ENCODE data around the gene CC2D1A.

The CC2D1A gene

GRCh38 chr19:13864667-13865570 lies 41.1 kb upstream of the CC2D1A start:
- TF ChIP-seq ZNF565 (CRISPR knock-in tag; conservative IDR thresholded peaks at IDR 0.05; ENCODE audit: low read depth) (no peak), POU6F1 (CRISPR knock-in tag; IDR thresholded peaks at IDR 0.05; ENCODE audit: borderline replicate concordance, low read depth) (no peak), ZFP3 (CRISPR knock-in tag; IDR thresholded peaks at IDR 0.05) (no peak), CSRNP3 (CRISPR knock-in tag; IDR thresholded peaks at IDR 0.05) (no peak), ARNTL (CRISPR knock-in tag; IDR thresholded peaks at IDR 0.05; ENCODE audit: borderline replicate concordance, low read depth) (no peak), PPARA (CRISPR knock-in tag; IDR thresholded peaks at IDR 0.05; ENCODE audit: borderline replicate concordance) (no peak), SNAI2 (CRISPR knock-in tag; IDR thresholded peaks at IDR 0.05) (no peak), TCF4 (CRISPR knock-in tag; IDR thresholded peaks at IDR 0.05; ENCODE audit: borderline replicate concordance) (no peak), PATZ1 (CRISPR knock-in tag; IDR thresholded peaks at IDR 0.05; ENCODE audit: borderline replicate concordance) (no peak), ZC3H10 (CRISPR knock-in tag; IDR thresholded peaks at IDR 0.05) (no peak), RARB (CRISPR knock-in tag; IDR thresholded peaks at IDR 0.05) (no peak), OSR1 (CRISPR knock-in tag; IDR thresholded peaks at IDR 0.05) (no peak), GLIS3 (CRISPR knock-in tag; IDR thresholded peaks at IDR 0.05) (no peak), TSHZ2 (CRISPR knock-in tag; IDR thresholded peaks at IDR 0.05) (no peak), CSDC2 (CRISPR knock-in tag; IDR thresholded peaks at IDR 0.05) (no peak), TOX (CRISPR knock-in tag; IDR thresholded peaks at IDR 0.05; ENCODE audit: borderline replicate concordance) (no peak), ESRRG (CRISPR knock-in tag; IDR thresholded peaks at IDR 0.05) (no peak), ZNF8 (CRISPR knock-in tag; IDR thresholded peaks at IDR 0.05) (no peak)

GRCh38 chr19:13865571-13866462 lies 40.2 kb upstream of the CC2D1A start:
- TF ChIP-seq GLIS3 (CRISPR knock-in tag; IDR thresholded peaks at IDR 0.05) (no peak), PPARA (CRISPR knock-in tag; IDR thresholded peaks at IDR 0.05; ENCODE audit: borderline replicate concordance) (no peak), ZNF8 (CRISPR knock-in tag; IDR thresholded peaks at IDR 0.05) (no peak), ZNF565 (CRISPR knock-in tag; conservative IDR thresholded peaks at IDR 0.05; ENCODE audit: low read depth) (no peak), ARNTL (CRISPR knock-in tag; IDR thresholded peaks at IDR 0.05; ENCODE audit: borderline replicate concordance, low read depth) (no peak)
- ATAC-seq: no peak

More at GRCh38 chr19:13864667-13865570, 41.1 kb upstream of the CC2D1A start:
- no peak for ATAC-seq

- TF ChIP-seq ZFP3 (CRISPR knock-in tag; IDR thresholded peaks at IDR 0.05) (no peak), ISL1 (CRISPR knock-in tag; IDR thresholded peaks at IDR 0.05) (no peak), CSDC2 (CRISPR knock-in tag; IDR thresholded peaks at IDR 0.05) (no peak), ZNF8 (CRISPR knock-in tag; IDR thresholded peaks at IDR 0.05) (no peak), BACH2 (CRISPR knock-in tag; IDR thresholded peaks at IDR 0.05; ENCODE audit: borderline replicate concordance) (no peak), OSR1 (CRISPR knock-in tag; IDR thresholded peaks at IDR 0.05) (no peak), ZC3H10 (CRISPR knock-in tag; IDR thresholded peaks at IDR 0.05) (no peak), ZNF565 (CRISPR knock-in tag; conservative IDR thresholded peaks at IDR 0.05; ENCODE audit: low read depth) (no peak)
- no peak for ATAC-seq
Observed at GRCh38 chr19:13866463-13867046, 39.4 kb upstream of the CC2D1A start.
